BE2C (cell line): Measurements from ENCODE around the gene SLC5A6.
A peak's percentile ranks its signal among the peaks of the same experiment; 100 is the strongest.

Experiments
- DNase-seq: peaks from one replicate; pipeline ENCODE4 v3.0.0-alpha.2; 2020
- H3K27me3 ChIP-seq: fragments of 250-450 bp; sonication (Bioruptor Pico); 2 replicates; pipeline ENCODE4 v1.5.1; 2020; ENCODE audit warnings: mild to moderate bottlenecking
- H3K36me3 ChIP-seq: fragments of 250-450 bp; sonication (Bioruptor Pico); 2 replicates; pipeline ENCODE4 v1.5.1; 2020; ENCODE audit warnings: mild to moderate bottlenecking
- H3K4me1 ChIP-seq: fragments of 250-450 bp; sonication (Bioruptor Pico); 2 replicates; pipeline ENCODE4 v1.5.1; 2020
- H3K4me3 ChIP-seq: 2 replicates; pipeline ENCODE4 v1.5.1; 2011; ENCODE audit warnings: low read depth, low read length
- H3K9me3 ChIP-seq: fragments of 250-450 bp; sonication (Bioruptor Pico); 2 replicates; pipeline ENCODE4 v1.5.1; 2020
- TF ChIP-seq, protein P1 (sequence below): IDR thresholded peaks from 2 replicates; pipeline ENCODE4 v1.5.1; 2012; ENCODE audit warnings: mild to moderate bottlenecking, low read depth, low read length

SLC5A6 gene

DNA sequence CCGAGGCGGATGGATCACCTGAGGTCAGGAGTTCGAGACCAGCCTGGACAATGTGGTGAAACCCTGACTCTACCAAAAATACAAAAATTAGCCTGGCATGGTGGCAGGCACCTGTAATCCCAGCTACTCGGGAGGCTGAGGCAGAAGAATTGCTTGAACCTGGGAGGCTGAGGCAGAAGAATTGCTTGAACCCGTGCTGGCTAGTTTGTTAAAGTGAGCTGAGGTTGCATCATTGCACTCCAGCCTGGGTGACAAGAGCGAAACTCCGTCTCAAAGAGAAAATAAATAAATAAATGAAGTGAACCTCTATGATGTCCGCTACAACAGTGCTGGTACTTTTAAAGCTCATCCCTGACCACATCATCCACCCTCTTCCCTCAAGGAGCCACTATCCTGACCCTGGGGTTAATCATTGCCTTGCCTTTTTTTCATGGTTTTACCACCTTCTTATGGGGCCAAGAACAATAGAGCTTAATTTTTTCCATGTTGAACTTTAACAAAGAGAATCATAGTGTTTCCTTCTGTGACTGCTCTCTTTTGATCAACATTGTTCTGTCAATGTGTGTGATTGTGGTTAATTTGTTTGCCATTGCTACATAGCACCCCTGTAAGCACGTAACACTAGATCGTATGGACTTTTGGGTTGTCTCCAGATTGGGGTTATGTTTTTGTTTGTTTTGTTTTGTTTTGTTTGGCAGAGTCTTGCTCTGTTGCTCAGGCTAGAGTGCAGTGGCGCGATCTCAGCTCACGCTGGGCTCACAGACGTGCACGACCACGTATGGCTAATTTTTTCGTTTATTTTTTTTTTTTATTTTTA lies 17.3 kb downstream of the SLC5A6 start:
- DNase-seq, result no peak

DNA sequence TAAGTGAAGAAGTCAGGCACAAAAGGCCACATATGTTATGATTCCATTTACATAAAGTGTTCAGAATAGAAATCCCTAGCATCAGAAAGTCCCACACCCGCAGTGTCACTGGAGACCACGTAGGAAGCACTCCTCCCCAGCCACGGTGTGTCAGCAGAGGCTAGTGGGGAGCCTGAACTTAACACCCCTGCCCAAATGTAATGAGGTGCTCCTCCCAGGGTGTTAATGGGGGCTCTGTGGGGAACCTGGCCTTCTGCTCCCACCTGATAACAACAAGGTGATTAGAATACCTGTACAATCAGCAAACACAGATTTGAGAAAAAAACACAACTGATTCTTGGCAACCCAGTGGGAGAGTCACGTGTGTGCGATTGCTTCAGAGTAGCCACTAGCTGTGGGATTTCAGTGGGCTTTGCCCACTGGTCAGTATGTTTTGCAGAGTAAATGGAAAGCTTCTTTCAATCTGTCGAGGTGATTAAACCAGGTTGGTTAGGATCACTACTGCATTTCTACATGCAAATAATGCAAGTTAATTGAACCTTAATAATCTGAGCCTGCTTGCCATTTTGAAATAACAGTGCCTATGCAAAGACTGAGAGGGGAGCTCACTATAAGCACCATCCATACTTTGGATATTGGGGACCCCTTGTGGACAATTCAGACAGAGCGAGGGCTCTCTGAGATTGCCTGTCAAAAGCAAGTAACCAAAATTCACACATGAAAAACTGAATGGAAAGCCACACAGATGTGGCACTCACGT lies 20.8 kb downstream of the SLC5A6 start:
- no peaks in the 10 kb centered on the region for H3K36me3 ChIP-seq
- H3K4me3 ChIP-seq, result no peak overlapping the region
- no peaks in the 10 kb centered on the region for H3K9me3 ChIP-seq
- no peaks in the 10 kb centered on the region for H3K4me1 ChIP-seq
- no peaks in the 10 kb centered on the region for H3K27me3 ChIP-seq
- TF ChIP-seq, protein P1, sequence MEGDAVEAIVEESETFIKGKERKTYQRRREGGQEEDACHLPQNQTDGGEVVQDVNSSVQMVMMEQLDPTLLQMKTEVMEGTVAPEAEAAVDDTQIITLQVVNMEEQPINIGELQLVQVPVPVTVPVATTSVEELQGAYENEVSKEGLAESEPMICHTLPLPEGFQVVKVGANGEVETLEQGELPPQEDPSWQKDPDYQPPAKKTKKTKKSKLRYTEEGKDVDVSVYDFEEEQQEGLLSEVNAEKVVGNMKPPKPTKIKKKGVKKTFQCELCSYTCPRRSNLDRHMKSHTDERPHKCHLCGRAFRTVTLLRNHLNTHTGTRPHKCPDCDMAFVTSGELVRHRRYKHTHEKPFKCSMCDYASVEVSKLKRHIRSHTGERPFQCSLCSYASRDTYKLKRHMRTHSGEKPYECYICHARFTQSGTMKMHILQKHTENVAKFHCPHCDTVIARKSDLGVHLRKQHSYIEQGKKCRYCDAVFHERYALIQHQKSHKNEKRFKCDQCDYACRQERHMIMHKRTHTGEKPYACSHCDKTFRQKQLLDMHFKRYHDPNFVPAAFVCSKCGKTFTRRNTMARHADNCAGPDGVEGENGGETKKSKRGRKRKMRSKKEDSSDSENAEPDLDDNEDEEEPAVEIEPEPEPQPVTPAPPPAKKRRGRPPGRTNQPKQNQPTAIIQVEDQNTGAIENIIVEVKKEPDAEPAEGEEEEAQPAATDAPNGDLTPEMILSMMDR, result peak; percentile 90
- DNase-seq, result peak; percentile 69

More for the DNA sequence above, 17.3 kb downstream of the SLC5A6 start:
- Histone ChIP-seq H3K4me1 (no peaks in the 10 kb centered on the region), H3K36me3 (peaks cover 1% of the 10 kb centered on the region), H3K27me3 (no peaks in the 10 kb centered on the region), H3K9me3 (no peaks in the 10 kb centered on the region), H3K4me3 (no peak overlapping the region)
- TF ChIP-seq, protein P1, result no peak

DNA sequence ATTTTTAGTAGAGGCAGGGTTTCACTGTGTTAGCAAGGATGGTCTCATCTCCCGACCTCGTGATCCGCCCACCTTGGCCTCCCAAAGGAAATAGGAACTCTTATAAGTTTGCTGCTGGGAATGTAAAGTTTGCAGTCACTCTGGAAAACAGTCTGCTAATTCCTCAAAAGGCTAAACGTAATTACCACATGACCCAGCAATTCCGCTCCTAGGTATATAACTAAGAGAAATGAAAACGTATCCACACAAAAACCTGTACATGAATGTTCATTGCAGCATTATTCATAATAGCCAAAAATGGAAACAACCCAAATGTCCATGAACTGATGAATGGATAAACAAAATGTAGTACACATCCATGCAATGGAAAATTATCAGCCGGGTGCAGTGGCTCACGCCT lies 22.1 kb downstream of the SLC5A6 start:
- TF ChIP-seq, protein P1, result no peak
- H3K36me3 ChIP-seq, result no peaks in the 10 kb centered on the region
- no peaks in the 10 kb centered on the region for H3K27me3 ChIP-seq
- no peaks in the 10 kb centered on the region for H3K9me3 ChIP-seq
- H3K4me1 ChIP-seq, result peaks cover 6% of the 10 kb centered on the region
- no peak overlapping the region for H3K4me3 ChIP-seq
- no peak for DNase-seq

DNA sequence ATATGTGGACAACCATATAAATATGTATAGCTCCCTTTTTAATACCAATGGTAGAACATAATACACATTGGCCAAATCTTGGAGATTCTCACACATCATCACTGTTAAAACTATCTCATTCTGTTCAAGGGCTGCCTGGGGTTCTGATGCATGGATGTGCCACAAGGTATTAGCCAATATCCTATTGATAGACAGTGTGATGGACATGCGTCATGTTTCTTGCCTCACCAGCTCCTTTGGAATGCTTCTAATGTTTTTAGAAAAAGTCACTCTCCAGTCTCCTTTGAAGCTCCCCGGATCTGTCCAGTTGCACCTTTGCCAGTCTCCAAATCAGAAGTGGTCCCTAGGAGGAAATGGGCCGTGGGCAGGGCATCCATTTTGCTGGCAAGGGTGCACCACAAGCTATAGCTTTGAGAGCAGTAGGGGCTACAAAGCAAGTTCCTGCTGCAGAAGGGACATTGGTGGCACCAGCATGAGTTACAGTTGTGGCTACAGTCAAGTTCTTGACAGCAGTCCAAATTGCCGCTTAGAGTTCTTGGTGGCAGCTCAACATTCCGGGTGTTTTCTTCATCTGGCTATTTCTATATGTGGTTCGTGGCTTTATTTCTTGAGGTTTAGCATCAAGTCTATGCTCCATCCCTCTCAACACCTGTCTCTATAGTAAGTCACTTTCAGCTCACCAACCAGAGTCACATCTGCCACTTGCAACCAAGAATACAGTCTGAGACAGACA lies 25.3 kb downstream of the SLC5A6 start:
- DNase-seq, result no peak
- TF ChIP-seq, protein P1, result no peak
- Histone ChIP-seq H3K27me3 (no peaks in the 10 kb centered on the region), H3K4me3 (no peak overlapping the region), H3K9me3 (no peaks in the 10 kb centered on the region), H3K36me3 (no peaks in the 10 kb centered on the region), H3K4me1 (peaks cover 11% of the 10 kb centered on the region)

DNA sequence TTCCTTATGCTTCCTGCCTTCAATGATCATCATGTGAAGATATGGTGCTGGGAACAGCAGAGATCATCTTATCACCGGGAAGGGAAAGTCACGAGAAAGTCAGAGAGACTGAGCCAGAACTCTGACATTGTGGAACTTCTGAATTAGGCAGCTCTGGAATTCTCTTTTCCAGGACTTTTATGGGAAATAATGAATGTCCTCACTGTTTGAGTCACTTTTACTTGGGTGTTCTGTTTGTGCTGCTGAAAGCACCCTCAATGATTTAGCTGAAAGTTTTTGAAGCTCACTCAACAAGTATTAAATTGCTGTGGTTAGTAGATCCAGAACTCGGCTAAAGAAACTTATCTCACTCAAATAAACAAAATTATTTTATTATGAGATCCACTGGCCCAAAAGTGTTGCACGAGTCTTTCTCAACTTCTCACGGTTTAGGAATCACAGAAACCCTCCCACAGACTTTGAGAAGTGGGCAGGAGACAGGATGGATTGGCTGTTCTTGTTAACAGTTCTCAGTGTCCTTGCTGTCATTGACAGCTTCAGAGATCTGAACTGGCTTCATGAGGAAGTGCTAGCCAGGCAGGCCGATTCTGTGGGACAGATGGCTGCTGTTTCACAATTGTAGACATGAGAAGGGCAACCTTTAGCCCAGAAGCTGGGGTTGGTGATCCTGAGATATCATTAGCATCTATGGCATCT lies 26.6 kb downstream of the SLC5A6 start:
- Histone ChIP-seq H3K36me3 (no peaks in the 10 kb centered on the region), H3K4me3 (no peak overlapping the region), H3K9me3 (no peaks in the 10 kb centered on the region), H3K4me1 (peaks cover 11% of the 10 kb centered on the region), H3K27me3 (no peaks in the 10 kb centered on the region)
- TF ChIP-seq, protein P1, result no peak
- no peak for DNase-seq
